HG03064 (cell line): ENCODE results near the gene AEBP1.

Source experiments
- ATAC-seq: cut with Tn5 transposase; IDR thresholded peaks from one replicate; pipeline ENCODE4 v1.9.1; 2021; ENCODE audit warnings: low read depth; ENCODE audit not compliant: unreplicated experiment

The AEBP1 gene

DNA sequence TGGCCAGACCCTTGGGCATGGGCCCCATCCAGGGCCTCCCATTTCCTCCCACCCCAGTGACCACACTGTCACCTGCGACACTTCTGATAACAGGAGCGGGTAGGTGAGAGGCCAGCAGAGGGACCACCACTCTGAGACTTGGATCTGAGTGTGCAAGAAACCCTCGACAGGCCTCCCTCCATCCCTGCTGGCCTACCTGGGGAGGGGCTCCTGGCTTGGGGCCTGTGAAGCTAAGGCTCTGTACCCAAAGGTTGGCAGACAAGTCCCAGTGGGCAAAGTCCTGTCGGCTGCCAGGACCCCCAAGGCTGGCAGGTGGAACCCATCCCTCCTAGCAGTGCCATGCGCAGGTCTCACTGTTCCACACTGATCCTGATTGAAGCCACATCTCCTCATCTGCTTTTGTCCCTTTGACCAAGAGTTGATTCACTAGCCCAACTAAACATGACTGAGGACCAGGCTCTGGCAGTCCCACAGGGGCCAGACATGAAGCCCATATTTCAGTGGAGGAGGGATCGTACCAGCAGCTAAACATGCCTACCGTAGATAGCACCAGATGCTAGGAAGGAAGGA, 37.6 kb upstream of the AEBP1 start:
- no peak for ATAC-seq

GRCh38 chr7:44067064-44067951, 36.8 kb upstream of the AEBP1 start:
- no peak for ATAC-seq

GRCh38 chr7:44068054-44068453, 36.1 kb upstream of the AEBP1 start:
- ATAC-seq = no peak

DNA sequence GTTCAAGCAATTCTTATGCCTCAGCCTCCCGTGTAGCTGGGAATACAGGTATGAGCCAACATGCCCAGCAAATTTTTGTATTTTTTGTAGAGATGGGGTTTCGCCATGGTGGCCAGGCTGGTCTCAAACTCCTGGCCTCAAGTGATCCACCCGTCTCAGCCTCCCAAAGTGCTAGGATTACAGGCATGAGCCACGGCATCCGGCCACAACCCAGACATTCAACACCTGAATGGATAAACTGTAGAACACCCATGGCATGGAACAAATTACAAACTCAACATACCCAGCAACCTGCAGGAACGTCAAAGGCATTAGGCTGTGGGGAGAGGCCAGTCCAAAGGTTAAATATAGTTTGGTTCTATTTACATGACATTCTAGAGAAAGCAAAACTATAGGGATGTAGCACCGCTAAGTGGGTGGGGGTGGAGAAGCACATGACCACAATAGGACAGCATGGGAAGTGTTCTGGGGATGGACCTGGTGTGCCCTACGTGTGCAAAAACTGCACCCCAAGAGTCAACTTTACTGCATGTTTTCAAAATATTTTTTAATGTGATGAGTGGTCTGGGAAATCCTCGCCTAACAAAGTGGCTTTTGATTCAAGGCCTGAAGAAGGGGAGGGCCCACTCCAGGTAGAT, 32.3 kb upstream of the AEBP1 start:
- ATAC-seq = no peak

DNA sequence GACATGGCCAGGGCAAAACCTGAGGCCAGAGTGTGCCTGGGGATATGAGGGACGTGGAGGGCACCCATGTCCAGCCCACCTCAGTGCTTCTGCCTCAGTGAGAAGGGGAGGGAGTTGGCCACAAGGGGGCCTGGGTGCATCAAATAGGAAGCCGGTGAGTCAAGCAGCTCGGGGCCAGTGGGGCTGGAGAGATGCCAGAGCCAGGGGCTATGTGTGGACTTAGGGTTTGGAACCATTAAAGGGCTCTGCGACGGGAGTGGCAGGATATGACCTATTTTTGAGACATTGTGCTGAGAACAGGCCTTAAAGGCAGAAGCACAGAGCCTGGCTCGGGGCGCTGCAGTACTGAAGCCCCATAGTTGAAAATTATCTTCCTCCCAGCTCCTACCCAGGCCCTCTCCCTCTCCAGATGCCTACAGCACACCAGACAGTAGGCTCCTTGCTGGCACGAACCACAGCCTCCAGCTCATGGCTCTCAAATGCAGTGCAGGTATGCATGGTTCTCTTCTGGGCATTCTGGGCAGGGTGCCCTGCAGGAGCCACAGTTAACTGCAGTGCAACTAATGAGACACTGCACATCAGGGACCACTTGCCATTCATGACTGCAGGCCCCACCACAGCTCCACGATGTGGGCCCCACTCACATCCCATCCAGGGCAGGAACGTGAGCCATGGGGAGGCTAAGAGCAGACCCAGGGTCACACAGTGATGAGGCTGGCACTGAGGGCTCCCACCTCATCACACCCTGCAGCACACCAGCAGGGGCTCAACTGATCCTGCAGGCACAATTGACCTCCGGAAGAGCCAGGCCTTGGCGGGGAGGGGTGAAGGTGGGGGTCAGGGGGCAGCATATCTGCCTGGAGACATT, 31.5 kb upstream of the AEBP1 start:
- ATAC-seq = no peak

DNA sequence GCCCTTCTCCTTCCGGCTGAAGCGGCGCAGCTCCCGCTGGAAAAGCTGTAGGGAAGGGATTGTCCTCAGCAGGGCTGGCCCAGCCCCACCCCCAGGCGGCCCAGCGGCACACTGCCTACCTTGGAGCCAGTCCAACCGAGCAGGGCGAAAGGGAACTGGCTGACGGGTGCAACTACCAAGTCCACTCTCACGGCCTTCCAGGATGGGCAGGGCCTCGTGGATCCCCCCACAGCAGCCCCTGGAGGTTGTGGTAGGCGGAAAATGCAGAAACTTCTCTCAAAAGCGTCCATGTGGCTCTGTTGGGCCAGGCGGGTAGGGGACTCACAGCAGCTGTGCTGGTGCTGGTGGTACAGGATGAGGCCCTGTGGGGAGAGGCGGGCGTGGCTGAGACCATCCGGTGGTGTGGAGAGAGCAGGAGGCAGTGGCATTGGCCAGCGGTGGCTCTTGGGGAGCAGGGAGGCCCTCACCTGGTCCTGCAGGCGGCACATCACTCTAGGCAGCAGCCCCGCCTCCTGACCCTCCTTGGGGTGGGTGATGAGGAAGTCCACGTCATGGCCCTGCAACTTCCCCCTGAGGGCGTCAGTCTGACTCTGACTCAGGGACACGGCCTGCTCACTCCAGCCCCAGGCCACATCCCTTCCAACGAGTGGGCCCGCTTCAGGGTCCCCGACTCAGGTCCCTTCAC, 30.3 kb upstream of the AEBP1 start:
- ATAC-seq = peak; percentile 53

DNA sequence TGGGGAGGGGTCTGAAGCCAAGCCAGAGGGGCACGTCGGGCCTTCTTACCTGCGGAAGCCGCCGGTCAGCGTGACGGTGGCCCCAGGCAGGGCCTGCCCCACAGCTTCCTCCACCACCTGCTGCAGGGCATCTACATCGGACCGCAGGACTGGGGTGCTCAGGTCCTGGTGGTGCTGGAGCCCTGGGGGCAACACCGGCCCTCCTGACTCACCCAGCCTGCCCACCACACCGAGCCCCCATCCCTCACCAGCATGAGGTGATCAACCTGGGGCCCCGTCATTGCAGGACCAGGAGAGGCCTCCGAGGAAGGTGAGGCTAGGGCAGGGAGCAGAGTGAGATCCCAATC, 29.8 kb upstream of the AEBP1 start:
- ATAC-seq = no peak

GRCh38 chr7:44075296-44076075, 28.7 kb upstream of the AEBP1 start:
- ATAC-seq = no peak

DNA sequence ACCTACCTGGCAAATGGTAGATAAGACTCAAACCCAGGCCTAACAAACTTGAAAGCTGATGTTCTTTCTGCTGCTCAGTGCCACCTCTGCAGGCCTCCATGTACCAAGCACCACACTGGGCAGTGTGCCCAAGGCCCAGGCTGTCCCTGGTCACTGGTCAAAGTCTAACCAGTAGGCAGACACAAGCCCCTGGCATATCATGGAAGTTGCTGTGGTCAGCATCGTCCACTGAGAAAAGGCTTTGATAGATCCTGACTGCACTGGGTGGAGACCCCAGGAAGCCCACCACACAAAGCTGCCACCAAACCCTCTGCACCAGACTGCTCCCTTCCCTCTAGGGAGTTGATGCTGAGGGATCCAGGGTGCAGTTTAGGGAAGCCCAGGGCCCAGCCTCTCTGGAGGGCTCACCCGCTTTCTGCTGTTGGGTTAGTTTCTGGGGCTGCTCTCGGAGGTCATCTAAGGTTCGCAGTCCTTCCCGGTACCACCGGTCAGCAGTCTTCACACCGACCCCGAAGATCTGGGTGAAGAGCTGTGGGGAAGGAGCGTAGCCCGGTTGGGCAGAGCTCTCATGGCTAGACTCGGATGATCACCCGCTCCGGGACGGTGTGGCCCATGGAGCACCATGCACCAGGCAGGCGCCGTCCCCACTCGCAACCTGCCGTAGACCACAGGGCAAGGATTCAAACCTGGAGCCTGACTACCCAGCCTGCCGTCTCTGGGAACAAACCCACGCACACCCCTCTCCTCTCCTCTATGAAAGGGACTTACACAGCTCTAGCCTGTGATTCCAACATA, 27.8 kb upstream of the AEBP1 start:
- no peak for ATAC-seq

- no peak for ATAC-seq
Measured at GRCh38 chr7:44077061-44077460, 27.1 kb upstream of the AEBP1 start.

- no peak for ATAC-seq
Measured at GRCh38 chr7:44077681-44078091, 26.5 kb upstream of the AEBP1 start.

GRCh38 chr7:44078521-44078920, 25.6 kb upstream of the AEBP1 start:
- no peak for ATAC-seq

- ATAC-seq = no peak
Measured at GRCh38 chr7:44079331-44080021, 24.7 kb upstream of the AEBP1 start.

- no peak for ATAC-seq
Measured at GRCh38 chr7:44080118-44080517, 24.0 kb upstream of the AEBP1 start.

DNA sequence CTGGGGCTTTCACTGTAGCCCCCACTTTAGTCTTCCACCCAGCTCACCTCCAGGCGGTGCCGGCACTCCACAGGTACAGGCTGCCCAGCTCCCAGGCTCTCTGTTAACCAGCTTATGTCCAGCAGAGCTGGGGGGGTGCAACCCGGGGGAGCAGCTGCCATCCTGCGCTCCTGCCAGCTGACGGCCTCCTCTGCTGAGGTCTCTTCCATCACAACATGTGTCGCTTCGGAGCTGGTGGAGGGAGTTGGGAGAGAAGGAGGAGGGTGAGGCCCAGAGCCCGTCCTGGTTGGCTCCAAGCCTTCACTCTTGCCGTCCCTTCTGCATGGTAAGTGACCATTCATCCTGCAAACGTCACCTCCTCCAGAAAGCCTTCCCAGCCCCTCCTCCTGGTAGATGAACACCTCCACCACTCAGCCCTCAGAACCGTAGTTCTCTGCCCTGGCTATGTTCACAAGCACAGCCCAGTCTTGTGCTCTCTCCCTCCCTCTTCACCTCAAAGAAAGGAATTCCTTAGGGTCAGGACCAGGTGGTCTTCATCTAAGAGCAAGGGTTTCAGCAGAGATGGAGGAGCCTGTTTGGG, 23.4 kb upstream of the AEBP1 start:
- ATAC-seq = no peak

GRCh38 chr7:44081266-44081748, 22.8 kb upstream of the AEBP1 start:
- no peak for ATAC-seq

GRCh38 chr7:44082541-44083207, 21.5 kb upstream of the AEBP1 start:
- ATAC-seq = peak; percentile 94
